Measurements from ENCODE around the gene ZNF24.
A peak's percentile ranks its signal among the peaks of the same experiment; 100 is the strongest.

The ZNF24 gene

GRCh38 chr18:35296060-35296459 lies 48.2 kb downstream of the ZNF24 start:
- H3K9ac ChIP-seq (ENCODE audit: insufficient read length) = no peak overlapping the region
- peaks cover 9% of the 10 kb centered on the region; the same call in 1 of the 2 replicates for H3K9me3 ChIP-seq (ENCODE audit: low read depth, low read length)
- peaks cover 79% of the 10 kb centered on the region for H3K36me3 ChIP-seq (ENCODE audit: insufficient read depth, low read length)

GRCh38 chr18:35291166-35291565 lies 53.1 kb downstream of the ZNF24 start:
- Histone ChIP-seq H3K36me3 (ENCODE audit: insufficient read depth, low read length) (peaks cover 44% of the 10 kb centered on the region), H3K9me3 (ENCODE audit: low read depth, low read length) (peaks cover 5% of the 10 kb centered on the region), H3K9ac (ENCODE audit: insufficient read length) (peak overlapping the region; percentile 88), H3K27ac (no peak overlapping the region), H3K4me3 (peak overlapping the region; percentile 90)
- TF ChIP-seq EZH2 (IDR thresholded peaks at IDR 0.05) (no peak), POLR2AphosphoS5 (IDR thresholded peaks at IDR 0.05; ENCODE audit: borderline replicate concordance, low read depth, low read length) (no peak), FOXP2 (optimal IDR thresholded peaks at IDR 0.05; ENCODE audit: control extremely low read depth, extremely low read length, insufficient read depth) (no peak)
- DNase-seq (ENCODE audit: low read depth, low spot score) = no peak

More at GRCh38 chr18:35296060-35296459, 48.2 kb downstream of the ZNF24 start:
- Histone ChIP-seq H3K27ac (no peak overlapping the region), H3K4me3 (no peak overlapping the region)
- DNase-seq (ENCODE audit: low read depth, low spot score) = no peak
- TF ChIP-seq POLR2AphosphoS5 (IDR thresholded peaks at IDR 0.05; ENCODE audit: borderline replicate concordance, low read depth, low read length) (no peak), EZH2 (IDR thresholded peaks at IDR 0.05) (no peak), FOXP2 (optimal IDR thresholded peaks at IDR 0.05; ENCODE audit: control extremely low read depth, extremely low read length, insufficient read depth) (no peak)

- DNase-seq (ENCODE audit: low read depth, low spot score) = peak; percentile 66
- H3K27ac ChIP-seq = 0 out of 2 replicates have a peak within 1 kb of the TSS, but pooled peaks have one; percentile 23
- peaks cover 5% of the 10 kb centered on the region for H3K9me3 ChIP-seq (ENCODE audit: low read depth, low read length)
- peak within 1 kb of the TSS; percentile 88 for H3K9ac ChIP-seq (ENCODE audit: insufficient read length)
- H3K36me3 ChIP-seq (ENCODE audit: insufficient read depth, low read length) = peaks cover 35% of the 10 kb centered on the region
- peak; percentile 94 for TF ChIP-seq POLR2AphosphoS5 (IDR thresholded peaks at IDR 0.05; ENCODE audit: borderline replicate concordance, low read depth, low read length)
- TF ChIP-seq FOXP2 (optimal IDR thresholded peaks at IDR 0.05; ENCODE audit: control extremely low read depth, extremely low read length, insufficient read depth) = no peak
- H3K4me3 ChIP-seq = peak within 1 kb of the TSS; percentile 90
Observed at GRCh38 chr18:35290094-35290735, 54.0 kb downstream of the ZNF24 start, which contains the start of gene ZSCAN30. TSS of gene ZSCAN30 (minus strand) at chr18:35290229. CDS start at chr18:35264352, 25,877 bp downstream.

GRCh38 chr18:35289727-35290093 lies 54.5 kb downstream of the ZNF24 start:
- Histone ChIP-seq H3K9ac (ENCODE audit: insufficient read length) (peak overlapping the region; percentile 88), H3K9me3 (ENCODE audit: low read depth, low read length) (peaks cover 5% of the 10 kb centered on the region), H3K36me3 (ENCODE audit: insufficient read depth, low read length) (peaks cover 30% of the 10 kb centered on the region), H3K4me3 (peak overlapping the region; percentile 90), H3K27ac (no peak overlapping the region)
- DNase-seq (ENCODE audit: low read depth, low spot score) = no peak
- no peak for TF ChIP-seq FOXP2 (optimal IDR thresholded peaks at IDR 0.05; ENCODE audit: control extremely low read depth, extremely low read length, insufficient read depth)
- TF ChIP-seq EZH2 (IDR thresholded peaks at IDR 0.05) = no peak
- no peak for TF ChIP-seq POLR2AphosphoS5 (IDR thresholded peaks at IDR 0.05; ENCODE audit: borderline replicate concordance, low read depth, low read length)

- Histone ChIP-seq H3K36me3 (ENCODE audit: insufficient read depth, low read length) (peaks cover 26% of the 10 kb centered on the region), H3K27ac (no peak overlapping the region), H3K9ac (ENCODE audit: insufficient read length) (peak overlapping the region; percentile 88), H3K4me3 (peak overlapping the region; percentile 90), H3K9me3 (ENCODE audit: low read depth, low read length) (peaks cover 5% of the 10 kb centered on the region)
- DNase-seq (ENCODE audit: low read depth, low spot score) = no peak
- TF ChIP-seq FOXP2 (optimal IDR thresholded peaks at IDR 0.05; ENCODE audit: control extremely low read depth, extremely low read length, insufficient read depth) = no peak
- TF ChIP-seq POLR2AphosphoS5 (IDR thresholded peaks at IDR 0.05; ENCODE audit: borderline replicate concordance, low read depth, low read length) = no peak
- no peak for TF ChIP-seq EZH2 (IDR thresholded peaks at IDR 0.05)
Observed at GRCh38 chr18:35289293-35289692, 54.9 kb downstream of the ZNF24 start.

GRCh38 chr18:35284841-35285240 lies 59.4 kb downstream of the ZNF24 start:
- Histone ChIP-seq H3K9me3 (ENCODE audit: low read depth, low read length) (peaks cover 9% of the 10 kb centered on the region), H3K4me3 (no peak overlapping the region), H3K36me3 (ENCODE audit: insufficient read depth, low read length) (peaks cover 12% of the 10 kb centered on the region; the same call in 1 of the 2 replicates), H3K9ac (ENCODE audit: insufficient read length) (no peak overlapping the region), H3K27ac (no peak overlapping the region)
- no peak for DNase-seq (ENCODE audit: low read depth, low spot score)
- TF ChIP-seq POLR2AphosphoS5 (IDR thresholded peaks at IDR 0.05; ENCODE audit: borderline replicate concordance, low read depth, low read length) (no peak), FOXP2 (optimal IDR thresholded peaks at IDR 0.05; ENCODE audit: control extremely low read depth, extremely low read length, insufficient read depth) (no peak), EZH2 (IDR thresholded peaks at IDR 0.05) (no peak)

- Histone ChIP-seq H3K27ac (no peak overlapping the region), H3K9me3 (ENCODE audit: low read depth, low read length) (peaks cover 9% of the 10 kb centered on the region), H3K36me3 (ENCODE audit: insufficient read depth, low read length) (peaks cover 12% of the 10 kb centered on the region; the same call in 1 of the 2 replicates), H3K4me3 (no peak overlapping the region), H3K9ac (ENCODE audit: insufficient read length) (no peak overlapping the region)
- TF ChIP-seq EZH2 (IDR thresholded peaks at IDR 0.05) = no peak
- no peak for TF ChIP-seq POLR2AphosphoS5 (IDR thresholded peaks at IDR 0.05; ENCODE audit: borderline replicate concordance, low read depth, low read length)
- TF ChIP-seq FOXP2 (optimal IDR thresholded peaks at IDR 0.05; ENCODE audit: control extremely low read depth, extremely low read length, insufficient read depth) = no peak
- no peak for DNase-seq (ENCODE audit: low read depth, low spot score)
Observed at GRCh38 chr18:35283923-35284794, 60.1 kb downstream of the ZNF24 start.

- H3K27ac ChIP-seq = no peak overlapping the region
- peaks cover 12% of the 10 kb centered on the region; the same call in 1 of the 2 replicates for H3K36me3 ChIP-seq (ENCODE audit: insufficient read depth, low read length)
- no peak for DNase-seq (ENCODE audit: low read depth, low spot score)
- no peak overlapping the region for H3K4me3 ChIP-seq
- H3K9me3 ChIP-seq (ENCODE audit: low read depth, low read length) = peaks cover 7% of the 10 kb centered on the region
- H3K9ac ChIP-seq (ENCODE audit: insufficient read length) = no peak overlapping the region
- TF ChIP-seq POLR2AphosphoS5 (IDR thresholded peaks at IDR 0.05; ENCODE audit: borderline replicate concordance, low read depth, low read length) (no peak), FOXP2 (optimal IDR thresholded peaks at IDR 0.05; ENCODE audit: control extremely low read depth, extremely low read length, insufficient read depth) (no peak)
Observed at GRCh38 chr18:35282353-35282752, 61.9 kb downstream of the ZNF24 start.

Data from SK-N-MC (cell line).